Panc1 (cell line): ENCODE results near the gene RNF115.
"Not testable (repeated sequence)": the region's sequence is repeated elsewhere in the genome, so short reads cannot be mapped to it uniquely, and the experiment has no call there.

Experiments
- POLR2AphosphoS5 ChIP-seq: IDR thresholded peaks from 2 replicates; pipeline ENCODE4 v1.6.1; 2012; ENCODE audit warnings: mild to moderate bottlenecking, low read depth, low read length, moderate library complexity
- SIN3A ChIP-seq: IDR thresholded peaks from 2 replicates; pipeline ENCODE4 v1.6.1; 2012; ENCODE audit warnings: low read depth, mild to moderate bottlenecking, low read length, moderate library complexity, borderline replicate concordance; ENCODE audit not compliant: insufficient read depth
- TCF7L2 ChIP-seq: IDR thresholded peaks from 2 replicates; pipeline ENCODE4 v1.6.1; 2011; ENCODE audit warnings: mild to moderate bottlenecking, low read depth, low read length, inconsistent platforms
- TF ChIP-seq, protein P1 (sequence below): fragments of 450-650 bp; IDR thresholded peaks from 2 replicates; pipeline ENCODE4 v1.5.1; 2017; ENCODE audit warnings: mild to moderate bottlenecking
- TF ChIP-seq, protein P2 (sequence below), 2 experiments: IDR thresholded peaks; 2 replicates each; pipeline ENCODE4 v1.6.1; 2011 to 2012; ENCODE audit warnings: low read depth in 2 of 2, control low read depth in 1 of 2, low read length in 1 of 2, mild to moderate bottlenecking in 1 of 2, moderate library complexity in 1 of 2; ENCODE audit not compliant: insufficient read depth in 1 of 2

DNA sequence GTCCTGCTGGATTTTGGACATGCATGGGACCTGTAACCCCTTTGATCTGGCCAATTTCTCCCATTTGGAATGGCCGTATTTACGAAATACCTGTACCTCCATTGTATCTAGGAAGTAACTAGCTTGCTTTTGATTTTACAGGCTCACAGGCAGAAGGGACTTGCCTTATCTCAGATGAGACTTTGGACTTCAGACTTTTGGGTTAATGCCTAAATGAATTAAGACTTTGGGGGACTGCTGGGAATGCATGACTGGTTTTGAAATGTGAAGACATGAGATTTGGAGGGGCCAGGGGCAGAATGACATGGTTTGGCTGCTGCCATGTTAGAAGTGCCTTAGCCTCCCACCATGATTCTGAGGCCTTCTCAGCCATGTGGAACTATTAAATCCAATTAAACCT is 61.9 kb downstream of the RNF115 start:
- TF ChIP-seq, protein P1, sequence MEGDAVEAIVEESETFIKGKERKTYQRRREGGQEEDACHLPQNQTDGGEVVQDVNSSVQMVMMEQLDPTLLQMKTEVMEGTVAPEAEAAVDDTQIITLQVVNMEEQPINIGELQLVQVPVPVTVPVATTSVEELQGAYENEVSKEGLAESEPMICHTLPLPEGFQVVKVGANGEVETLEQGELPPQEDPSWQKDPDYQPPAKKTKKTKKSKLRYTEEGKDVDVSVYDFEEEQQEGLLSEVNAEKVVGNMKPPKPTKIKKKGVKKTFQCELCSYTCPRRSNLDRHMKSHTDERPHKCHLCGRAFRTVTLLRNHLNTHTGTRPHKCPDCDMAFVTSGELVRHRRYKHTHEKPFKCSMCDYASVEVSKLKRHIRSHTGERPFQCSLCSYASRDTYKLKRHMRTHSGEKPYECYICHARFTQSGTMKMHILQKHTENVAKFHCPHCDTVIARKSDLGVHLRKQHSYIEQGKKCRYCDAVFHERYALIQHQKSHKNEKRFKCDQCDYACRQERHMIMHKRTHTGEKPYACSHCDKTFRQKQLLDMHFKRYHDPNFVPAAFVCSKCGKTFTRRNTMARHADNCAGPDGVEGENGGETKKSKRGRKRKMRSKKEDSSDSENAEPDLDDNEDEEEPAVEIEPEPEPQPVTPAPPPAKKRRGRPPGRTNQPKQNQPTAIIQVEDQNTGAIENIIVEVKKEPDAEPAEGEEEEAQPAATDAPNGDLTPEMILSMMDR: not testable (repeated sequence)
- not testable (repeated sequence) for TF ChIP-seq POLR2AphosphoS5, SIN3A, TCF7L2
- TF ChIP-seq, protein P2, sequence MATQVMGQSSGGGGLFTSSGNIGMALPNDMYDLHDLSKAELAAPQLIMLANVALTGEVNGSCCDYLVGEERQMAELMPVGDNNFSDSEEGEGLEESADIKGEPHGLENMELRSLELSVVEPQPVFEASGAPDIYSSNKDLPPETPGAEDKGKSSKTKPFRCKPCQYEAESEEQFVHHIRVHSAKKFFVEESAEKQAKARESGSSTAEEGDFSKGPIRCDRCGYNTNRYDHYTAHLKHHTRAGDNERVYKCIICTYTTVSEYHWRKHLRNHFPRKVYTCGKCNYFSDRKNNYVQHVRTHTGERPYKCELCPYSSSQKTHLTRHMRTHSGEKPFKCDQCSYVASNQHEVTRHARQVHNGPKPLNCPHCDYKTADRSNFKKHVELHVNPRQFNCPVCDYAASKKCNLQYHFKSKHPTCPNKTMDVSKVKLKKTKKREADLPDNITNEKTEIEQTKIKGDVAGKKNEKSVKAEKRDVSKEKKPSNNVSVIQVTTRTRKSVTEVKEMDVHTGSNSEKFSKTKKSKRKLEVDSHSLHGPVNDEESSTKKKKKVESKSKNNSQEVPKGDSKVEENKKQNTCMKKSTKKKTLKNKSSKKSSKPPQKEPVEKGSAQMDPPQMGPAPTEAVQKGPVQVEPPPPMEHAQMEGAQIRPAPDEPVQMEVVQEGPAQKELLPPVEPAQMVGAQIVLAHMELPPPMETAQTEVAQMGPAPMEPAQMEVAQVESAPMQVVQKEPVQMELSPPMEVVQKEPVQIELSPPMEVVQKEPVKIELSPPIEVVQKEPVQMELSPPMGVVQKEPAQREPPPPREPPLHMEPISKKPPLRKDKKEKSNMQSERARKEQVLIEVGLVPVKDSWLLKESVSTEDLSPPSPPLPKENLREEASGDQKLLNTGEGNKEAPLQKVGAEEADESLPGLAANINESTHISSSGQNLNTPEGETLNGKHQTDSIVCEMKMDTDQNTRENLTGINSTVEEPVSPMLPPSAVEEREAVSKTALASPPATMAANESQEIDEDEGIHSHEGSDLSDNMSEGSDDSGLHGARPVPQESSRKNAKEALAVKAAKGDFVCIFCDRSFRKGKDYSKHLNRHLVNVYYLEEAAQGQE (IDR thresholded peaks at IDR 0.05; ENCODE audit: insufficient read depth in 1 of 2, low read depth in 2 of 2, low read length in 1 of 2): not testable (repeated sequence)
